Measurements from ENCODE around the gene CACNA1C. TPM values are rescaled to one million over a fixed set of nuclear protein-coding genes. Genes with fewer than 3 reads are reported as not detected.

CACNA1C gene
- total and polyA plus RNA-seq, 8 donors: 0.31 to 55.8 (median 7.2) TPM

DNA sequence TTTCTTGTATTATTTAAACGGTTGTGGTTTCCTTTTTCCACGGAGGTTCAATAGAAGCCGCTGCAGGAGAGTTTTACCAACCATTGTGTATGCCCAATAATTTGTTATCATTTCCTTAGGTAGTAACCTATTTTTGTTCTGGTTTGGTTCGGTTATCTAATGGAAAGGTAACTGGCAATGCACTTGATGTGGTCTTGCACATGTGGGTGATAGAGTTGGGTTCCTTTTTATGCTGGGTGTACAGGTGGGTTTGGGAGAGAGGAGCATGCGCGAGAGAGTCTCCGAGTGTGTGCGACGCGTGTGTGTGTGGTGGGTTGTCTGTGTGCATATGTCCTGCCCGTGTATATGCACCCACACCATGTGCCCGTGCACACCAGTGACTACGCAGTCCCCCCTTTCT is 639.3 kb downstream of the CACNA1C start:
- H3K27me3 ChIP-seq: peaks cover 0 to 11% (median 0%) of the 10 kb centered on the region in 3 donors
- 39 to 56% (median 50%) methylated on average over 13 of the region's 13 CpGs for WGBS, 5 donors
- peak overlapping the region; percentile 46 to 66 (median 52) for H3K4me3 ChIP-seq
- peaks cover 0 to 24% (median 15%) of the 10 kb centered on the region in 4 donors for H3K4me1 ChIP-seq
- H3K27ac ChIP-seq: peak overlapping the region in 3 of 5 donors; percentile 49 to 72 (median 67)
- peaks cover 3 to 42% (median 17%) of the 10 kb centered on the region in 4 donors for H3K36me3 ChIP-seq
- H3K9me3 ChIP-seq: no peaks in the 10 kb centered on the region
- TF ChIP-seq EP300 (IDR thresholded peaks at IDR 0.05) (no peak), POLR2A (IDR thresholded peaks at IDR 0.05) (no peak), POLR2AphosphoS5 (IDR thresholded peaks at IDR 0.05) (no peak)
- TF ChIP-seq, protein P1, sequence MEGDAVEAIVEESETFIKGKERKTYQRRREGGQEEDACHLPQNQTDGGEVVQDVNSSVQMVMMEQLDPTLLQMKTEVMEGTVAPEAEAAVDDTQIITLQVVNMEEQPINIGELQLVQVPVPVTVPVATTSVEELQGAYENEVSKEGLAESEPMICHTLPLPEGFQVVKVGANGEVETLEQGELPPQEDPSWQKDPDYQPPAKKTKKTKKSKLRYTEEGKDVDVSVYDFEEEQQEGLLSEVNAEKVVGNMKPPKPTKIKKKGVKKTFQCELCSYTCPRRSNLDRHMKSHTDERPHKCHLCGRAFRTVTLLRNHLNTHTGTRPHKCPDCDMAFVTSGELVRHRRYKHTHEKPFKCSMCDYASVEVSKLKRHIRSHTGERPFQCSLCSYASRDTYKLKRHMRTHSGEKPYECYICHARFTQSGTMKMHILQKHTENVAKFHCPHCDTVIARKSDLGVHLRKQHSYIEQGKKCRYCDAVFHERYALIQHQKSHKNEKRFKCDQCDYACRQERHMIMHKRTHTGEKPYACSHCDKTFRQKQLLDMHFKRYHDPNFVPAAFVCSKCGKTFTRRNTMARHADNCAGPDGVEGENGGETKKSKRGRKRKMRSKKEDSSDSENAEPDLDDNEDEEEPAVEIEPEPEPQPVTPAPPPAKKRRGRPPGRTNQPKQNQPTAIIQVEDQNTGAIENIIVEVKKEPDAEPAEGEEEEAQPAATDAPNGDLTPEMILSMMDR (IDR thresholded peaks at IDR 0.05): no peak
- peak in 1 of 2 donors; percentile 18 for DNase-seq
- intact Hi-C loops (cut with DNase I; ENCODE audit: low total_unique reads): no loop called here

DNA sequence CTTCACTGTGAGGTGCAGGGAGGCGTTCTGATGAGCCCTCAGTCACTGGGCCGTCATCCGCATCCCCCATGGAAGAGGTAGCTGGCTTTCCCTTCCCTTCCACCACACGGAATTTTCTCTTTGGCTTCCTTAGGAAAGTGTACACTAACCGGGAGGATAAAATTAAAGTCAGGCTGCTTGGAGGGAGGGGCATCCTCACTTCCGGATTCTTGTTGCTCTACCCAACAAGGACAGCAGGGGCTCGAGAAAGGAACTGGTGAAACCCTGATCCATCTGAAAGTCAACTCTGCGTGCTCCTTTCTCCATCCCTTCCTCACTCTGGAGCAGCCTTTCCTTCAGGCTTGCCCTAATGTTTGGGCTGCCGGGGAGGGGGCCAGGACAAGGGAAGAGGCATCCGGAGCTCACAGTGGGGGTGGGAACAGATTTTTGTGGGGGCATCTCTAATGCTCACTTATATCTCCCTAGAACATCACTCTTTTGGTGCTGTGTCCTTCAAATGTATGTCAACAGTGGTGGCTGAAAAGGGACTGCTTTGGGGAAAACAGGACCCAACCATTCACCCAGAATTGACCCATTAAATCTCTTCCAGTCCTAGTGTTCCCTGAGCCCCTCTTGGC is 640.6 kb downstream of the CACNA1C start:
- H3K27ac ChIP-seq: no peak overlapping the region
- no peak overlapping the region for H3K4me3 ChIP-seq
- TF ChIP-seq, protein P1 (IDR thresholded peaks at IDR 0.05): no peak
- TF ChIP-seq POLR2AphosphoS5 (IDR thresholded peaks at IDR 0.05) (no peak), POLR2A (IDR thresholded peaks at IDR 0.05) (no peak), EP300 (IDR thresholded peaks at IDR 0.05) (no peak)
- H3K9me3 ChIP-seq: no peaks in the 10 kb centered on the region
- peak in 1 of 2 donors; percentile 48 for DNase-seq
- H3K36me3 ChIP-seq: peaks cover 0 to 29% (median 9%) of the 10 kb centered on the region in 4 donors
- intact Hi-C loops (cut with DNase I; ENCODE audit: low total_unique reads): no loop called here
- H3K27me3 ChIP-seq: peaks cover 0 to 16% (median 0%) of the 10 kb centered on the region in 3 donors
- peaks cover 0 to 24% (median 15%) of the 10 kb centered on the region in 4 donors for H3K4me1 ChIP-seq
- WGBS, 5 donors: 33 to 41% (median 37%) methylated on average over 10 of the region's 10 CpGs

DNA sequence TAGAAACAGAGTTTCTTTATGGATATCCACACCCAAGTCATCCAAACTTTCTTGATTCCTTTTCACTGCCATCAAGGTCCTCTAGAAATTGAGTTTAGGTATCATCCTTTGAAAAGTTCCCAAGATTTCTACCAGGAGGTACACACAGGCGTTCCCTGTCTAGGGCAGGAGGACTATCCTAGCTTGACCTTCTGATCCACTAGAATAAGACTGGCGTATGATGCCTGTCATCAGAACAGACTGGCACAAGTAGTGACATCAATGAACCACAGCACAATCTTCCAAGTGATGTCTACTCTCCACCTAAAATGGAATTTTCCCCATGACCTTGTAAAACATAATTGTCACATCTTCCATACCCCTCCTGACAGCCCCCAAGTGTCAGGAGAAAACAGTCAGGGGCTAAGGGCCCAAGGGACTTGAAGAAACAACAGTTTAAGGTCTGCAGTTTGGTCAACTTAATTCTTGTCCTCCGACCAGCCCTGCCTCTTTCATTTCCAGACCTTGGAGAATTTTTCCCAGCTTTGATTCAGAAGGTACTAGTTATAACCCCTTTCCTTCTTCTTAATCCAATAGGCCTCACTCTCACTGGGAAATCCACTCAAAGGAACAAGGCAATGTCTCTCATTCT is 641.3 kb downstream of the CACNA1C start:
- DNase-seq: no peak
- intact Hi-C loops (cut with DNase I; ENCODE audit: low total_unique reads): no loop called here

DNA sequence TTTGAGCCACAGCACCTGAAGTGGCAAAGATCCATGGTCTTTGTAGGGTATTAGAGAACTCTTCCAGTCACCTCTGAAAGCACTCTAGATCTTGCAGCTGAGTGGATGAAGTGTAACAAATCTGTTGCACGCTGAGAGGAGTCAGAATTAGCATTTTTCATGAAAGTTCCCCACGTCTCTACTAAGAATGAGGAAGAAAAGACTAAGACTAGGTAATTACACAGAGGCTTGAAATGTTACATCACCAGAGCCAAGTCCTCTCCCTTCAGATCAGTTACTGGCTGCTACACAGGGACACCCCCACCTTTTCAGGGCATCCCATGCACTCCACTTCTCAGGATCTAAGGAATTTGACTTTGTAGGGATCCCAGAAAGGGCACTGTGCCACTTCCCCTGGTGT is 643.3 kb downstream of the CACNA1C start:
- no peak overlapping the region for H3K27ac ChIP-seq
- peaks cover 0 to 2% (median 0%) of the 10 kb centered on the region in 4 donors for H3K36me3 ChIP-seq
- no peaks in the 10 kb centered on the region for H3K9me3 ChIP-seq
- H3K27me3 ChIP-seq: peaks cover 0 to 15% (median 0%) of the 10 kb centered on the region in 3 donors
- intact Hi-C loops (cut with DNase I; ENCODE audit: low total_unique reads): no loop called here
- DNase-seq: no peak
- H3K4me3 ChIP-seq: no peak overlapping the region
- WGBS, 5 donors: 58 to 82% (median 67%) methylated on average over 2 of the region's 2 CpGs
- TF ChIP-seq POLR2AphosphoS5 (IDR thresholded peaks at IDR 0.05) (no peak), POLR2A (IDR thresholded peaks at IDR 0.05) (no peak), EP300 (IDR thresholded peaks at IDR 0.05) (no peak)
- TF ChIP-seq, protein P1 (IDR thresholded peaks at IDR 0.05): no peak
- peaks cover 0 to 20% (median 9%) of the 10 kb centered on the region in 4 donors for H3K4me1 ChIP-seq

More for the DNA sequence above, 641.3 kb downstream of the CACNA1C start:
- Histone ChIP-seq H3K27ac (no peak overlapping the region), H3K4me1 (peaks cover 0 to 24% (median 15%) of the 10 kb centered on the region in 4 donors), H3K36me3 (peaks cover 0 to 22% (median 3%) of the 10 kb centered on the region in 4 donors), H3K27me3 (peaks cover 0 to 16% (median 0%) of the 10 kb centered on the region in 3 donors), H3K4me3 (no peak overlapping the region), H3K9me3 (no peaks in the 10 kb centered on the region)
- TF ChIP-seq POLR2A (IDR thresholded peaks at IDR 0.05): no peak
- TF ChIP-seq, protein P1 (IDR thresholded peaks at IDR 0.05): no peak
- TF ChIP-seq EP300 (IDR thresholded peaks at IDR 0.05): no peak
- TF ChIP-seq POLR2AphosphoS5 (IDR thresholded peaks at IDR 0.05): no peak
- 87 to 97% (median 93%) methylated on average over 3 of the region's 3 CpGs for WGBS, 5 donors
